Nephron progenitor cell (in vitro differentiated cells): Measurements from ENCODE around the gene TPPP3.
"Not testable (repeated sequence)": the region's sequence is repeated elsewhere in the genome, so short reads cannot be mapped to it uniquely, and the experiment has no call there.

Source experiments
- DNase-seq: peaks from one replicate; pipeline ENCODE4 v3.0.0; 2021
- H3K27ac Mint-ChIP-seq: 2 replicates; pipeline ENCODE4 v1.8.0; 2021; ENCODE audit warnings: mild to moderate bottlenecking, moderate library complexity, mixed read lengths
- H3K27me3 Mint-ChIP-seq: 2 replicates; pipeline ENCODE4 v1.8.0; 2021; ENCODE audit warnings: mild to moderate bottlenecking, low read depth, mixed read lengths; ENCODE audit not compliant: poor library complexity
- H3K36me3 Mint-ChIP-seq: 2 replicates; pipeline ENCODE4 v1.8.0; 2021; ENCODE audit warnings: low read depth, mixed read lengths
- H3K4me1 Mint-ChIP-seq: 2 replicates; pipeline ENCODE4 v1.8.0; 2021; ENCODE audit warnings: mixed read lengths
- H3K4me3 Mint-ChIP-seq: 2 replicates; pipeline ENCODE4 v1.8.0; 2021; ENCODE audit warnings: mild to moderate bottlenecking, moderate library complexity, mixed read lengths
- H3K9me3 Mint-ChIP-seq: 2 replicates; pipeline ENCODE4 v1.8.0; 2021; ENCODE audit warnings: mild to moderate bottlenecking, moderate library complexity, mixed read lengths
- TF ChIP-seq, protein P1 (sequence below): fragments of 200-600 bp; sonication (generic); IDR thresholded peaks from 2 replicates; pipeline ENCODE4 v1.5.0; 2021; ENCODE audit warnings: antibody characterized with exemption

The TPPP3 gene

DNA sequence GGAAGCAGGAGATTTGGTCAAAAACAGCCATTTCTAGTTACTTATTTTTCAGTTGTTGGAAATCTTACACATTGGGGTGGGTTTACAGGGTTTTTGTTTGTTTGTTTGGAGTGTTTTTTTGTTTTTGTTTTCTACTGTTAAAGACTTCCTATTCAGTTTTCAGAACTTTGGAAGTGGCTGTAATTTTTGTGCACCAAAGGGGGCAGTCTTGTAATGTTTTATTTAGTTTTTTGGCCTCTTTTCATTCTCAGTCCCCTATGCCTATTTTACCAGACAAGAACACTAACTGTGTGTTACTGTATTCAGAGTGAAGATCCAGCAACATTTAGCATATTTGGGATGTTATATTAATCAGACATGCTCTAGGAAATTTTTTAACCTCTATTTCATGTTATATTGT is 20.6 kb downstream of the TPPP3 start:
- Mint-ChIP-seq H3K27me3 (peaks cover 11% of the 10 kb centered on the region), H3K4me3 (no peak overlapping the region), H3K9me3 (no peaks in the 10 kb centered on the region), H3K4me1 (peaks cover 7% of the 10 kb centered on the region), H3K36me3 (no peaks in the 10 kb centered on the region), H3K27ac (no peak overlapping the region)
- no peak for DNase-seq
- TF ChIP-seq, protein P1, sequence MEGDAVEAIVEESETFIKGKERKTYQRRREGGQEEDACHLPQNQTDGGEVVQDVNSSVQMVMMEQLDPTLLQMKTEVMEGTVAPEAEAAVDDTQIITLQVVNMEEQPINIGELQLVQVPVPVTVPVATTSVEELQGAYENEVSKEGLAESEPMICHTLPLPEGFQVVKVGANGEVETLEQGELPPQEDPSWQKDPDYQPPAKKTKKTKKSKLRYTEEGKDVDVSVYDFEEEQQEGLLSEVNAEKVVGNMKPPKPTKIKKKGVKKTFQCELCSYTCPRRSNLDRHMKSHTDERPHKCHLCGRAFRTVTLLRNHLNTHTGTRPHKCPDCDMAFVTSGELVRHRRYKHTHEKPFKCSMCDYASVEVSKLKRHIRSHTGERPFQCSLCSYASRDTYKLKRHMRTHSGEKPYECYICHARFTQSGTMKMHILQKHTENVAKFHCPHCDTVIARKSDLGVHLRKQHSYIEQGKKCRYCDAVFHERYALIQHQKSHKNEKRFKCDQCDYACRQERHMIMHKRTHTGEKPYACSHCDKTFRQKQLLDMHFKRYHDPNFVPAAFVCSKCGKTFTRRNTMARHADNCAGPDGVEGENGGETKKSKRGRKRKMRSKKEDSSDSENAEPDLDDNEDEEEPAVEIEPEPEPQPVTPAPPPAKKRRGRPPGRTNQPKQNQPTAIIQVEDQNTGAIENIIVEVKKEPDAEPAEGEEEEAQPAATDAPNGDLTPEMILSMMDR: no peak

DNA sequence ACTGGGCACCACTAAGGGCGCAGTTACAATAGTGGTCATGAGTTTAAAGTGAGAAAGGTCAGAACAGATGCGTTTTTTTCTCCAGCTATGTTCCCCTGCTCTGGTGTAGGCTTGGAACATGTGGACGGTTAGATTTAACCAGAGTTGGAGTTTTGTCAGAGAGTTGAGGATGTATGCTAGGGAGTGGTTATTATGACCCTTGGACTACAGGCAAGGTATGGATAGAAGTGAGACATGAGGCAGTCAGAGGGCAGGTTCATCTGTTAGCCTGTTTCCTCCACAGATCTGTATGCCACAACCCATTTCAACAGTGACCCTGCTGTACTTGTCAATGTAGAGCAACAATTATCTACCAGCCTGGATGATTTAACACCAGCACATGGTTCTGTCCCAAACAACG is 22.6 kb downstream of the TPPP3 start:
- peaks cover 7% of the 10 kb centered on the region for H3K4me1 Mint-ChIP-seq
- DNase-seq: no peak
- H3K4me3 Mint-ChIP-seq: no peak overlapping the region
- TF ChIP-seq, protein P1: no peak
- no peaks in the 10 kb centered on the region for H3K36me3 Mint-ChIP-seq
- H3K9me3 Mint-ChIP-seq: no peaks in the 10 kb centered on the region
- H3K27me3 Mint-ChIP-seq: peaks cover 12% of the 10 kb centered on the region
- H3K27ac Mint-ChIP-seq: no peak overlapping the region

DNA sequence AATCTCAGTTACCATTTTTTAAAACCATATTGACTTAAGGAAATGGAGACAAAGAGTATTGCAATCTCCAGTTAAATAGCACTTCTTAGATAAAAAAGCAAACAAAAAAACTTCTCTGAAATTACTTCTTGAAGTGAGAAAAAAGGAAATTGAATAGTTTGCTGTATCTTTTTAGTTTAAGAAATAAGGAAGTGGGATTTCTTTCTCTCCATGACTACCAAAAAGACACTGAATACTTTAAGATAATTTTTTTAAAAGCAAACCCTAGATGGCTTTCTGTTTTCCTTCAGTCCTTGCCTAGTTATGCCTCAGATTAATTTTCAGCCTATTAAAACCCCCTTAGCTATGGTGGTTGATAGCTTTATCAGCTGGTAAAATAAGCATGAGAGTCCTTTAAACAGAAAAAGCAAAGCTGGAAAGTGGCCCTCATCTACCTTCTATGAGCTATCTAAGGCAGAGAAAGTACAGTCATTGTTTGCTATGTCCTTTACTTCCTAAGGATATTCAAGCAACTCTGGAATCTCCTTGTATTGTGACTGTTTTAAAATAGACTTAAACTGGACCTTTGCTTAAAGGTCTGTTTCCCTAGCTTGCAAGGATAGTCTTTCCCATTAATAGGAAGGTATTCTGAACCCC is 28.6 kb downstream of the TPPP3 start:
- Mint-ChIP-seq H3K4me1 (peaks cover 23% of the 10 kb centered on the region), H3K27ac (no peak overlapping the region), H3K4me3 (no peak overlapping the region), H3K9me3 (no peaks in the 10 kb centered on the region), H3K27me3 (peaks cover 21% of the 10 kb centered on the region), H3K36me3 (no peaks in the 10 kb centered on the region)
- TF ChIP-seq, protein P1: no peak
- DNase-seq: no peak

- no peak overlapping the region for H3K27ac Mint-ChIP-seq
- H3K9me3 Mint-ChIP-seq: no peaks in the 10 kb centered on the region
- DNase-seq: no peak
- H3K4me1 Mint-ChIP-seq: peaks cover 42% of the 10 kb centered on the region
- no peaks in the 10 kb centered on the region for H3K36me3 Mint-ChIP-seq
- peaks cover 18% of the 10 kb centered on the region for H3K27me3 Mint-ChIP-seq
- TF ChIP-seq, protein P1: no peak
- H3K4me3 Mint-ChIP-seq: no peak overlapping the region
Measured at GRCh38 chr16:67361038-67361437, 32.3 kb downstream of the TPPP3 start.

GRCh38 chr16:67359540-67360269 is 33.6 kb downstream of the TPPP3 start:
- DNase-seq, H3K36me3 Mint-ChIP-seq, H3K9me3 Mint-ChIP-seq, H3K27ac Mint-ChIP-seq, H3K4me3 Mint-ChIP-seq: not testable (repeated sequence)
- H3K4me1 Mint-ChIP-seq: peaks cover 44% of the 10 kb centered on the region
- peaks cover 14% of the 10 kb centered on the region for H3K27me3 Mint-ChIP-seq

- peaks cover 37% of the 10 kb centered on the region for H3K4me1 Mint-ChIP-seq
- H3K9me3 Mint-ChIP-seq: peaks cover 6% of the 10 kb centered on the region
- no peak overlapping the region for H3K27ac Mint-ChIP-seq
- no peaks in the 10 kb centered on the region for H3K36me3 Mint-ChIP-seq
- TF ChIP-seq, protein P1: no peak
- peaks cover 9% of the 10 kb centered on the region for H3K27me3 Mint-ChIP-seq
- no peak for DNase-seq
- H3K4me3 Mint-ChIP-seq: no peak overlapping the region
Measured at GRCh38 chr16:67357561-67357960, 35.7 kb downstream of the TPPP3 start.
